HL-60 (cell line): Measurements from ENCODE around the gene ULK1.

Experiments
- DNase-seq, 2 experiments: peaks; one replicate each; pipeline ENCODE4 v3.0.0-alpha.2; 2010 to 2020; ENCODE audit warnings: low read depth in 1 of 2, low spot score in 1 of 2
- H3K27ac ChIP-seq: fragments of 250-450 bp; sonication (Bioruptor Pico); replicated peaks from 2 replicates; pipeline ENCODE4 v1.5.1; 2020; ENCODE audit warnings: mild to moderate bottlenecking, moderate library complexity
- H3K27me3 ChIP-seq: fragments of 250-450 bp; sonication (Bioruptor Pico); 2 replicates; pipeline ENCODE4 v1.5.1; 2021; ENCODE audit warnings: mild to moderate bottlenecking, moderate library complexity; ENCODE audit not compliant: insufficient read depth, poor library complexity, severe bottlenecking
- H3K4me3 ChIP-seq: replicated peaks from 2 replicates; pipeline ENCODE4 v1.5.1; 2011; ENCODE audit warnings: mild to moderate bottlenecking, control low read depth, low read length; ENCODE audit not compliant: insufficient read depth
- CTCF ChIP-seq: IDR thresholded peaks from one replicate; pipeline ENCODE4 v1.5.1; 2011; ENCODE audit warnings: low read length, control low read depth, inconsistent platforms; ENCODE audit not compliant: insufficient read depth
- GABPA ChIP-seq: IDR thresholded peaks from 2 replicates; pipeline ENCODE4 v1.6.1; 2012; ENCODE audit warnings: low read depth
- POLR2AphosphoS5 ChIP-seq: IDR thresholded peaks from 2 replicates; pipeline ENCODE4 v1.6.1; 2012; ENCODE audit warnings: low read depth
- SPI1 ChIP-seq: IDR thresholded peaks from 2 replicates; pipeline ENCODE4 v1.6.1; 2012; ENCODE audit warnings: low read depth, mild to moderate bottlenecking, borderline replicate concordance
- TF ChIP-seq, protein P1 (sequence below): IDR thresholded peaks from 2 replicates; pipeline ENCODE4 v1.6.1; 2012; ENCODE audit warnings: low read depth; ENCODE audit not compliant: insufficient replicate concordance

ULK1 gene

DNA sequence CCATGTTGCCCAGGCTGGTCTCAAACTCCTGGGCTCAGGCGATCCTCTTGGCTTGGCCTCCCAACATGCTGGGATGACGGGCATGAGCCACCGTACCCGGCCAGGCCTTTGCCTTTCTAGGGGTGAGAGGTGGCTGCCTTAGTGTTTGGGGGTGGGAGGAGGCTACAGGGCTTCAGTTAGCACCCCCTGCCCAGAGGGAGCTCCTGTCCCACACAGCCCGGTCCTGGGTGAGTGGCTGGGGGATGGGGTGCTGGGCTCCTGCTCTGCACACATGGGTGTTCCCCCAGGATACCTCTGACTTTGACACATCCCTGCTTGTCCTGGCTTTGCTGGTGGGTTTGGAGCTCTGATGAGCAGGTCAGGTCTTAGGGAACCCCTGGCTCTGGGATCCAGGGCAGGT, 9.9 kb downstream of the ULK1 start:
- Histone ChIP-seq H3K27ac (no peak overlapping the region), H3K4me3 (no peak overlapping the region), H3K27me3 (no peaks in the 10 kb centered on the region)
- TF ChIP-seq SPI1 (no peak), CTCF (no peak), POLR2AphosphoS5 (no peak), GABPA (no peak)
- TF ChIP-seq, protein P1, sequence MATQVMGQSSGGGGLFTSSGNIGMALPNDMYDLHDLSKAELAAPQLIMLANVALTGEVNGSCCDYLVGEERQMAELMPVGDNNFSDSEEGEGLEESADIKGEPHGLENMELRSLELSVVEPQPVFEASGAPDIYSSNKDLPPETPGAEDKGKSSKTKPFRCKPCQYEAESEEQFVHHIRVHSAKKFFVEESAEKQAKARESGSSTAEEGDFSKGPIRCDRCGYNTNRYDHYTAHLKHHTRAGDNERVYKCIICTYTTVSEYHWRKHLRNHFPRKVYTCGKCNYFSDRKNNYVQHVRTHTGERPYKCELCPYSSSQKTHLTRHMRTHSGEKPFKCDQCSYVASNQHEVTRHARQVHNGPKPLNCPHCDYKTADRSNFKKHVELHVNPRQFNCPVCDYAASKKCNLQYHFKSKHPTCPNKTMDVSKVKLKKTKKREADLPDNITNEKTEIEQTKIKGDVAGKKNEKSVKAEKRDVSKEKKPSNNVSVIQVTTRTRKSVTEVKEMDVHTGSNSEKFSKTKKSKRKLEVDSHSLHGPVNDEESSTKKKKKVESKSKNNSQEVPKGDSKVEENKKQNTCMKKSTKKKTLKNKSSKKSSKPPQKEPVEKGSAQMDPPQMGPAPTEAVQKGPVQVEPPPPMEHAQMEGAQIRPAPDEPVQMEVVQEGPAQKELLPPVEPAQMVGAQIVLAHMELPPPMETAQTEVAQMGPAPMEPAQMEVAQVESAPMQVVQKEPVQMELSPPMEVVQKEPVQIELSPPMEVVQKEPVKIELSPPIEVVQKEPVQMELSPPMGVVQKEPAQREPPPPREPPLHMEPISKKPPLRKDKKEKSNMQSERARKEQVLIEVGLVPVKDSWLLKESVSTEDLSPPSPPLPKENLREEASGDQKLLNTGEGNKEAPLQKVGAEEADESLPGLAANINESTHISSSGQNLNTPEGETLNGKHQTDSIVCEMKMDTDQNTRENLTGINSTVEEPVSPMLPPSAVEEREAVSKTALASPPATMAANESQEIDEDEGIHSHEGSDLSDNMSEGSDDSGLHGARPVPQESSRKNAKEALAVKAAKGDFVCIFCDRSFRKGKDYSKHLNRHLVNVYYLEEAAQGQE, result no peak
- DNase-seq, result no peak

DNA sequence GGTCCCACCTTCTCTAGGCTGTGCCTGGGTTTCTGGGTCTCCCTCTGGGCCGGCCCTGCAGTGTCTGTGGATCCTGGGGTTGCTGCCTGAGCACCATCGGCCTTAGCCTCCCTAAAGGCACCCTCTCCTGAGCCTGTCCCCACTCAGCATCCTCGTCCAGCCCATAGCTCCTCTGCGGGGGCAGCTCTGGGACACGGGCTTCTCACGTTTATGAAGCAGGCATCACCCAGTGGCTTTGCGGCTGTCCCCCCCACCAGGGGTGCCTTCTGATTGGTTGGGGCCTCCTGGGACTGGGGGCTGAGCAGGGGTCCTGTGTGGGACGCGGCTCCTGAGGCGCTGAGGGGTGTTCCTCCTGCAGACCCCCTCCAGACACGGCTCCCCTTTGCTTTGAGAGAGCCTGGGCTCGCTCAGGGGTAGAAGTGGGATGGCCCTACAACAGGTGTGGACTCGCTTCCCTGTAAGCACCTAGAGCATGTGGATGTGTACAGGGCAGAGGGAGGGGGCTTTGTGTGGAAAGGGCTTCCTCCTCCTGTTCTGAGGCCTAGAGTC, 10.7 kb downstream of the ULK1 start:
- DNase-seq, result no peak
- Histone ChIP-seq H3K4me3 (no peak overlapping the region), H3K27ac (no peak overlapping the region), H3K27me3 (no peaks in the 10 kb centered on the region)
- TF ChIP-seq SPI1, result no peak
- no peak for TF ChIP-seq CTCF
- no peak for TF ChIP-seq POLR2AphosphoS5
- no peak for TF ChIP-seq GABPA
- TF ChIP-seq, protein P1, result no peak

DNA sequence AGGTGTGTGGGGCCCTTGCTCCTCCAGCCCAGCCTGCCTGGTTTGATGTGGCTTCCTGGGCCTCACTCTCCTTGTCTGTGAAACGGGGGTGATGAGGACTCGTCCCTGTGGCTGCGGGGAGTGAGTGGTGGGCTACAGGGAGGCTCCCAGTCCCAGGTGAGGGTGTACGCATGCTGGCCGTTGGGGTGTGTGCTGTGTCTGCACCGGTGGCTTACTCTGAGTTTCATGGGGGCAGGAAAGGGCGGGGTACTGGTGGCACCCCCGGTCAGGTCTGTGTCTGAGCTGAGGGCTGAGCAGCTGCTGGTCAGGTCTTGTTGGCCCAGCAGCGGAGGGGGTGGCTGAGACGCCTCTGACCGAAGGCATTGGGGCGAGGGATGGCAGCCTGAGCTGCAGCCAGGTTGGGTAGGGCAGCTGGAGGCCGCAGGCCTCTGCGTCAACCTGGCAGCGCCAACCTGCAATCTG, 11.2 kb downstream of the ULK1 start:
- H3K27me3 ChIP-seq, result no peaks in the 10 kb centered on the region
- TF ChIP-seq POLR2AphosphoS5 (no peak), CTCF (no peak), GABPA (no peak), SPI1 (no peak)
- TF ChIP-seq, protein P1, result no peak
- H3K27ac ChIP-seq, result no peak overlapping the region
- DNase-seq, result no peak
- H3K4me3 ChIP-seq, result no peak overlapping the region
